Stimulated activated CD4-positive, alpha-beta T cell treated with anti-CD3 and anti-CD28 coated beads, TNF-alpha, amount 100 ng/mL, for 1 hour (primary cell): Measurements from ENCODE around the gene SIT1.

ENCODE experiments used
- DNase-seq, 3 donors: peaks; one replicate each; pipeline ENCODE4 v3.0.0-alpha.2; 2020; ENCODE audit warnings: low read depth in 3 of 3, low spot score in 1 of 3

The SIT1 gene

DNA sequence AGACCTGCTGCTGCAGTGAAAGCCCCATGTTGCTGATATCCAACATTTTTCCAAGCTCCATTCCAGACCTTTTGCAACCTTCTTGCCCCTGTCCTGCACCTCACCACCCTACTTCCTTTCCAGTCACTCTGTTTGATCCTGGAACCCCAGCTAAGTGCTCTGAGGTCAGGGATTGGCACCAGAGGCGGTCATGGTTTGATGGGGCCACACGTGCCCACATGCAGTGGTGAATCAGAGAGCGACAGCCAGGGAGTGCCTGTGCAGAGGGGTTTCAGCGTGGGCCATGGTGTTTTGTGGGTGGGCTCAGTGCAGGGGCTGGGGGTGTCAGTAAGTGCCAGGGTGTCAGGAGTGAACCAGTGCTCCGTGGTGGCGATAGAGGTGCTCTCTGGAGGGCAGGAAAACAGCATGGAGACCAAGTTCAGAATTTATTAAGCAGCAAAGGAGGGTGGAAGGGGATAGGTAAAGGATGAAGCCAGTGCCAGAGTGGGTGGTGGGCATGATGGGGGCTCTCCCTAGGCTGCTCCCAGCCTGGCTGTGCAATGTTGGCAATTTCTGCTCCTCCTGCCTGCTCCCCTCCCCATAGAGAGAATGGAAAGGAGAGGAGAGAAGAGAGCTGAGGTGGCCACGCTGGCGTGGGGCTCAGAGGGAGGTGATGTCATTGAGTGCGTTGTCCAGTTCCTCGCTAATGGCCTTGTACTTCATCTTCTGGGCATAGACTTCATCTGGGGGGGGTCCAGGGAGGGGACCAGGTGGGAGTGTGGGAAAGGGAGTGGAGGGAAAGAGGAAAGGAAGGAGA lies 32.0 kb upstream of the SIT1 start:
- DNase-seq = no peak

DNA sequence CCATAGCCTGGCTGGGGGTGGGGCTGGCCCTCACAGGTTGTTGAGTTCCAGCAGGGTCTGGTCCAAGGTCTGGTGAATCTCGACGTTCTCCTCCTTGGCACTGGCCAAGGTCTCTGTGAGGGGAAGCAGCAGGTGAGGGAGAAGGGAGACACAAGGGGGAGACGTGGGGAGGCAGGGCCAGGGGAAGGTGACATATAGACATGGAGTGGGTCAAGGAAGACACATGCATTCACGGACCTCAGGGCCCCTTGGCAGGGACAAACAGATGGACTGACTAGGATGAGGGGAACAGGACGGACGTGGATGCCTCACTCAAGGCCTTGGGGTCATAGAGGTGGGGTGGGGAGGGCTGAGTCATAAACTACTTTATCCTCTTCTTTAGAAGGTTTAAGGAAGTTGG lies 31.3 kb upstream of the SIT1 start:
- no peak for DNase-seq

DNA sequence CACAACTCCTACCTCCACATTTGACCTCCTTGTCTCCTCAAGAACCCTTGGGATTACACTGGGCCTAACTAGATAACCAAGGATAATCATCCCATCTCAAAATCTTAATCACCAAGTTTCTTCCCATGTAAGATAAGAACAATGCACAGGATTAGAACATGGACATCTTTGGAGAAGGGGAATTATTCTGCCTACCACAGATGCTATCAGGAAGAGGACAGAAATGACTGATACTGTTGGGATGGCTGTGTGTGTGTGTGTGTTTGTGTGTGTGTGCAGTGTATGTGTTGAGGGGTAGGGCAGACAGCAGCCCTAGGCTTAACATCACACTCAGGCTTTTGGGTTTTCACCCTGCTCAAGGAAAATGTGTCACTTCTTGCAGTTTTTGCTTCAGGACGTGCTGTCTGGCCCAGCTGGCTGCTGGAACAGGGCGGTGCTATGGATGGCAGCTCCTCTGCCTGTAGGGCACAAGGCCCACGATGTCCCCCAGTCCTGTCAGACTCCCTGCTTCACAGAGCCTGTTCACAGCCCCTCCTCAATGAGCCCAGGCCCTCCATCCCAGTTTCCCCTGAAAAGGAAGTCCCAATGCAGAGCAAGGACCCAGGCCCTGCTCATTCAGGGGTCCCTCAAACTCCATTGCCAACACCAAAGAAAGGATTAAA lies 30.7 kb upstream of the SIT1 start:
- DNase-seq = no peak

DNA sequence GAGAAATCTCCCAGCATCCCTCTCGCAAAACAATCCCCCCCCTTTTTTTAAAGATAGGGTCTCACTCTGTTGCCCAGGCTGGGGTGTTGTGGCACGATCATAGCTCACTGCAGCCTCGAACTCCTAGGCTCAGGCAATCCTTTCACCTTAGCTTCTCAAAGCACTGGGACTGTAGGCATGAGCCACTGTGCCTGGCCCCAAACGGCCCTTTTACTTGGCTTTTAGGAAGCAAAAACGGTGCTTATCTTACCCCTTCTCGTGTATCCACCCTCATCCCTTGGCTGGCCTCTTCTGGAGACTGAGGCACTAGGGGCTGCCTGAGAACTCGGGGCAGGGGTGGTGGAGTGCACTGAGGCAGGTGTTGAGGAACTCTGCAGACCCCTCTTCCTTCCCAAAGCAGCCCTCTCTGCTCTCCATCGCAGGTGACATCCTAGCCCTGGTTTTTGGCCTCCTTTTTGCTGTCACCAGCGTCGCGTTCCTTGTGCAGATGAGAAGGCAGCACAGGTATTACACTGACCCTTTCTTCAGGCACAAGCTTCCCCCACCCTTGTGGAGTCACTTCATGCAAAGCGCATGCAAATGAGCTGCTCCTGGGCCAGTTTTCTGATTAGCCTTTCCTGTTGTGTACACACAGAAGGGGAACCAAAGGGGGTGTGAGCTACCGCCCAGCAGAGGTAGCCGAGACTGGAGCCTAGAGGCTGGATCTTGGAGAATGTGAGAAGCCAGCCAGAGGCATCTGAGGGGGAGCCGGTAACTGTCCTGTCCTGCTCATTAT lies 29.8 kb upstream of the SIT1 start:
- no peak for DNase-seq

DNA sequence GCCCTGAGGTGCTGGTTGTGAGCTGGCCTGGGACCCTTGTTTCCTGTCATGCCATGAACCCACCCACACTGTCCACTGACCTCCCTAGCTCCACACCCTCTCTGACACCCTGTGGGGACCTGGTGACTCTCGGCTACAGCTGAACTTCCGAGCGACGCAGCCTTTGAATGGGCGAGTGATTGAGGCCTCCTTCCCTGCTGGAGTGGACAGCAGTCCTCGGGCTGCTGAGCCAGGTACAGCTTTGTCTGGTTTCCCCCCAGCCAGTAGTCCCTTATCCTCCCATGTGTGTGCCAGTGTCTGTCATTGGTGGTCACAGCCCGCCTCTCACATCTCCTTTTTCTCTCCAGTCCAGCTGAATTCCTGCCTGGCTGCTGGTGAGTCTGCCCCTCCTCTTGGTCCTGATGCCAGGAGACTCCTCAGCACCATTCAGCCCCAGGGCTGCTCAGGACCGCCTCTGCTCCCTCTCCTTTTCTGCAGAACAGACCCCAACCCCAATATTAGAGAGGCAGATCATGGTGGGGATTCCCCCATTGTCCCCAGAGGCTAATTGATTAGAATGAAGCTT lies 29.1 kb upstream of the SIT1 start:
- DNase-seq = no peak

DNA sequence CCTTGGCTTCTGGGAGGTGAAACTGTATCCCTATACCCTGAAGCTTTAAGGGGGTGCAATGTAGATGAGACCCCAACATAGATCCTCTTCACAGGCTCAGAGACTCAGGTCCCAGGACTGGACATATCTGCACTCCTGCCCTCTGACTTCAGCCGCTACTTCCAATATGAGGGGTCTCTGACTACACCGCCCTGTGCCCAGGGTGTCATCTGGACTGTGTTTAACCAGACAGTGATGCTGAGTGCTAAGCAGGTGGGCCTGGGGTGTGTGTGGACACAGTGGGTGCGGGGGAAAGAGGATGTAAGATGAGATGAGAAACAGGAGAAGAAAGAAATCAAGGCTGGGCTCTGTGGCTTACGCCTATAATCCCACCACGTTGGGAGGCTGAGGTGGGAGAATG lies 28.4 kb upstream of the SIT1 start:
- DNase-seq = no peak

DNA sequence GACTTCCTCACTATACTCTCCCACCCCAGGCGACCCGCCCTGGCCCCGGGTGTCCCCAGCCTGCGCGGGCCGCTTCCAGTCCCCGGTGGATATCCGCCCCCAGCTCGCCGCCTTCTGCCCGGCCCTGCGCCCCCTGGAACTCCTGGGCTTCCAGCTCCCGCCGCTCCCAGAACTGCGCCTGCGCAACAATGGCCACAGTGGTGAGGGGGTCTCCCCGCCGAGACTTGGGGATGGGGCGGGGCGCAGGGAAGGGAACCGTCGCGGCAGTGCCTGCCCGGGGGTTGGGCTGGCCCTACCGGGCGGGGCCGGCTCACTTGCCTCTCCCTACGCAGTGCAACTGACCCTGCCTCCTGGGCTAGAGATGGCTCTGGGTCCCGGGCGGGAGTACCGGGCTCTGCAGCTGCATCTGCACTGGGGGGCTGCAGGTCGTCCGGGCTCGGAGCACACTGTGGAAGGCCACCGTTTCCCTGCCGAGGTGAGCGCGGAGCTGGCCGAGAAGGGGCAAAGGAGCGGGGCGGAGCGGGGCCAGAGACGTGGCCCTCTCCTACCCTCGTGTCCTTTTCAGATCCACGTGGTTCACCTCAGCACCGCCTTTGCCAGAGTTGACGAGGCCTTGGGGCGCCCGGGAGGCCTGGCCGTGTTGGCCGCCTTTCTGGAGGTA lies 25.1 kb upstream of the SIT1 start:
- no peak for DNase-seq

DNA sequence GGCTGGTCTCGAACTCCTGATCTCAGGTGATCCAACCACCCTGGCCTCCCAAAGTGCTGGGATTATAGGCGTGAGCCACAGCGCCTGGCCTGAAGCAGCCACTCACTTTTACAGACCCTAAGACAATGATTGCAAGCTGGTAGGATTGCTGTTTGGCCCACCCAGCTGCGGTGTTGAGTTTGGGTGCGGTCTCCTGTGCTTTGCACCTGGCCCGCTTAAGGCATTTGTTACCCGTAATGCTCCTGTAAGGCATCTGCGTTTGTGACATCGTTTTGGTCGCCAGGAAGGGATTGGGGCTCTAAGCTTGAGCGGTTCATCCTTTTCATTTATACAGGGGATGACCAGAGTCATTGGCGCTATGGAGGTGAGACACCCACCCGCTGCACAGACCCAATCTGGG lies 24.5 kb upstream of the SIT1 start:
- DNase-seq = no peak

DNA sequence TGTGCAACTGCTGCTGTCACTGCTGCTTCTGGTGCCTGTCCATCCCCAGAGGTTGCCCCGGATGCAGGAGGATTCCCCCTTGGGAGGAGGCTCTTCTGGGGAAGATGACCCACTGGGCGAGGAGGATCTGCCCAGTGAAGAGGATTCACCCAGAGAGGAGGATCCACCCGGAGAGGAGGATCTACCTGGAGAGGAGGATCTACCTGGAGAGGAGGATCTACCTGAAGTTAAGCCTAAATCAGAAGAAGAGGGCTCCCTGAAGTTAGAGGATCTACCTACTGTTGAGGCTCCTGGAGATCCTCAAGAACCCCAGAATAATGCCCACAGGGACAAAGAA lies 23.3 kb upstream of the SIT1 start:
- DNase-seq = no peak

DNA sequence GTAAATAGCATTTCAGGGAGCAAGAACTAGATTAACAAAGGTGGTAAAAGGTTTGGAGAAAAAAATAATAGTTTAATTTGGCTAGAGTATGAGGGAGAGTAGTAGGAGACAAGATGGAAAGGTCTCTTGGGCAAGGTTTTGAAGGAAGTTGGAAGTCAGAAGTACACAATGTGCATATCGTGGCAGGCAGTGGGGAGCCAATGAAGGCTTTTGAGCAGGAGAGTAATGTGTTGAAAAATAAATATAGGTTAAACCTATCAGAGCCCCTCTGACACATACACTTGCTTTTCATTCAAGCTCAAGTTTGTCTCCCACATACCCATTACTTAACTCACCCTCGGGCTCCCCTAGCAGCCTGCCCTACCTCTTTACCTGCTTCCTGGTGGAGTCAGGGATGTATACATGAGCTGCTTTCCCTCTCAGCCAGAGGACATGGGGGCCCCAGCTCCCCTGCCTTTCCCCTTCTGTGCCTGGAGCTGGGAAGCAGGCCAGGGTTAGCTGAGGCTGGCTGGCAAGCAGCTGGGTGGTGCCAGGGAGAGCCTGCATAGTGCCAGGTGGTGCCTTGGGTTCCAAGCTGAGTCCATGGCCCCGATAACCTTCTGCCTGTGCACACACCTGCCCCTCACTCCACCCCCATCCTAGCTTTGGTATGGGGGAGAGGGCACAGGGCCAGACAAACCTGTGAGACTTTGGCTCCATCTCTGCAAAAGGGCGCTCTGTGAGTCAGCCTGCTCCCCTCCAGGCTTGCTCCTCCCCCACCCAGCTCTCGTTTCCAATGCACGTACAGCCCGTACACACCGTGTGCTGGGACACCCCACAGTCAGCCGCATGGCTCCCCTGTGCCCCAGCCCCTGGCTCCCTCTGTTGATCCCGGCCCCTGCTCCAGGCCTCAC lies 22.6 kb upstream of the SIT1 start, which contains the start of gene CA9:
Gene CA9, plus strand, starts transcription at position 797 of the 893 bp plus-strand sequence. Its CDS starts 32 bp downstream, at position 829.
- DNase-seq = no peak

DNA sequence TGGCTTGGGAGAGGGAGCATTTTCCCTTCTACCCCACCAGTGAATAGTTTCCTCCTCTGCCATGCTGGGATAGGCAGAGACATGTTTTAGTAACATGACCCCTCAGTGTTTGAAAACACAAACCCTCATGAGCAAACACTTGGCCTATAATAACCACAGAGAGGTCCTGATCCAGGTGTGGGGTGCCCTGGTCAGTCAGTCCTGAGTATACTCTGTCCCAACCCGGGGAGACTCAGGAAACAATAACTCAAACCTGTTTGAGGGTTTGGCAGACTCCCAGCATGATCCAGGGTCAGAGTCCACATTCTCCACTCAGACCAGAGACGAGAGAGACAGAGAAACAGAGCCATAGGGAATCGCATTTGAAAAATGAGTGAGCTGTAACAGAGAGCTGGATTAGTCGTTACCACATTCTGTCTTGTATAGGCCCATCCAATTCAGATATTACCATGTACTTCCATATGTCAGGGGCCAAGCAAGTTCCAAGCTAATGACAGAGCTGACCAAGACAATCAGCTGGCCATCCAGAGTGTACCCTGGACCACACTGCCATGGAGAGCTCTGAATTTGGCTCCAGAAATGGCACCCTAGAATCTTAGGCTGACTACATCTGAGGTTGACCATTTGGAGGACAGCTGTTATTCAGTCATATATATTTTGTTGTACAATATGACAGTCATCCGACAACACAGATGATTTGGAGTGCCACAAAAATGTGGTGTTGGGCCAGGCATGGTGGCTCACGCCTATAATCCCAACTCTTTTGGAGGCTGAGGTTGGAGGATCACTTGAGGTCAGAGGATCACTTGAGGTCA lies 18.8 kb upstream of the SIT1 start:
- no peak for DNase-seq

DNA sequence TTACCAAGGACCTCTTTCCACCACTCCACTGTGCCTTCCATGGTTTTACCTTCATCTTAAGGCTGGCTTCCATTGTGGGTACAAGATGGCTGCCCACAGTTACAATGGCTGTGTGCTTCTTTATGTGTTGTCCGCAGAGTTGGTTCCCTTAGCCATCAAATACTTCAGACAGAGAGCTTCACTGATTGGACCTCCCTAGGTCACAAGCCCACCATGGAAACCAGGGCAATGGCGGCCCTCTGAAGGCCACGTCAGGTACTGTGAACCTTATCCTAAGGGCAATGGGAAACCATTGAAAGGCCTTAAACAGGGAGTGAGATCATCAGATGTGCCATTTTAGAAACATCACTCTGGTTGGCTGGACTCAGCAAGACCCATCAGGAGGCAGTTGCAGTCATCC lies 17.2 kb upstream of the SIT1 start:
- DNase-seq = no peak

DNA sequence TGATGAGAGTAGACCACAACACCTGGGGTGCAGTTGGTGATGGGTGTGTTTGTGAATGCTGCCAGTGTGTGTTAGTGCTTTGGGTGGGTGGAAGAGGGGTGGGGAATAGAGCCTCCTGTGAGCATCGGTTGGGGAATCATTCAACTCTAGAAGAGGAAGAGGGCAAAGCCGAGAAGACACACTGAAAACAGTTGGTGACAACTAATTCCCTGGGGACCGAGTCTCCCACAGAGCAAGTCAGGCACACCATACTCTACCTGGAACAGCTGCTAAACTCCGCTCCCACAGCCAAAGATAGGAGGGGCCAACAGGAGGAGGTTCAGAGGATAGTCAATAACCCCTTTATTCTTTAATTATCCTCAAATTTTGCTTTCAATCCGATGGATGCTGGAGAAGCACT lies 15.8 kb upstream of the SIT1 start:
- DNase-seq = no peak

DNA sequence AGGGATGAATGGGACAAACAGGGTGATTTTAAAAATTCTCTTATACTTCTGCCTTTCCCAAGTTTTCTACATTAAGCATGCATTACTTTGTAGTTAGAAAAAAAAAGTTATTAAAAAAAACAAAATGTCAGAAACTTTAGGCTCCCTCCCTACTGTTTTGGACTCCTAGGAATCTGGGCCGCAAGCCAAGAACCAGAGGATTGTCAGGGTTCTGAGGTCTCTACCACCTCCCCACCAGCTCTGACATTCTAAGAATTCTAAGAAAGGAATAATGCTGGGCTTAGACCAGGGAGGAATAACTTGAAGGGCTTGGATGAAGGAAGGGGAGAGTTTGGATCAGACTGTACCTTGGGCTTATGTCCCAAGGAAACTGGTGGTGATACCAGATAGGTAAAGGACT lies 15.3 kb upstream of the SIT1 start:
- DNase-seq = no peak

DNA sequence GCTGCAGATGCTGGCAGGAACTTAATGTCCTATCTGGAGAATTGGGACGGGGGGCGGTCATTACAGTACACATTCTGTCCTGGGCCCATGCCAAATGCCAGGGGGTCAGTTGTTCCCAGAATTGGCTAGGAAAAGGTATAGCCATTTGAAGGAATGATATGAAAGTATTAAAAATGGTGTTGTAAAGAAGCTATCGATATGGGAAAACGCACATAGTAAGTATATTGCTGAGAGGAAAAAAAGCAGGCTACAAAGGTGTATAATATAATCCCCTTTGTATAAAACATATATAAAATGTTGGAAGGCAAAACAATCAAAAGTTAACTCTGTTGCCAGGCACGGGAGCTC lies 14.7 kb upstream of the SIT1 start:
- DNase-seq = no peak

DNA sequence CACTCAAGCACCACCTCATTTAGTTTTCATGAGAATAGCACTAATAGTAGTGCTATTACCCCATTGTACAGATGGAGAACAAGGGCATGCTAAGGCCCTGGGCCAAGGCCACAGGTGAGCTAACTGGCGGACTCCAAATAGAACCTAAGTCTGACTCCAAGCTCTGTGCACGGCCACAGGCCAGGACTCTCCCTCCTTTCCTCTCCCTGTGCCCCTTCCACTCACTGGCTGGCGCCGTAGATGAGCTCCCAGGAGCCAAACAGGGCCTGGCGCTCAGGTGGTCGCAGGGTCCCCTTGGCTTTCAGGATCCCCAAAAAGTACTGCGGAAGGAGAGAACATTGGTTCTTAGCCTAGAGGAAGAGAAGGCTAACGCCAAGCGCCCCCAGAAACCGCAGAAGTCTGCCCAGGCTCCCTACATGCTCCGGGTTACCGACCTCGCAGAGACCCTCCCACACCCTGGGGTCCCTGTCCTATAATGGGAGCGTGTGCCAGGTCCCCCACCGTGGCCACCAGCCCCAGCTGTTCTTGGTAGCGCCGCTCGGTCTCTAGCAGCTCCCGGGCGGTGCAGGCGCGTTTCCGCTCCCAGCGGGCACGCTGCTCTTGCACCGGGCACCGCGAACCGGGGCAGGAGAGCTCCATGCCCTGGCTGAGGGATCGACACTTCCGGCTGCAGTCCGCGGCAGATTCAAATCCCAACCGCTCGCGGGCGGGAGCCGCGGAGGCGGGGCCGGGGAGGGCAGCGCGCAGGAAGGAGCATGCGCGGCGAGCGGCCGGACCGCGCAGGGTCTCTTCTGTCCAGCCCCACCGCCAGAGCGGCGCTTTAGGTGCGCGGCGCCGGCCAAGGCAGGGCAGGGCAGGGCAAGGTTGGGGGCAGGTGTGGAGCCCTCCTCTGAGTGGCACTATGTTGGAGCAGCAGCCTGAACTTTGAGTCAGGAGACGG lies 14.1 kb upstream of the SIT1 start, which contains the start of gene ARHGEF39:
Gene ARHGEF39, minus strand, starts transcription at position 665 of the 940 bp plus-strand sequence. Its CDS starts 26 bp downstream, at position 639.
- peak in 1 of 3 donors; percentile 51 for DNase-seq

DNA sequence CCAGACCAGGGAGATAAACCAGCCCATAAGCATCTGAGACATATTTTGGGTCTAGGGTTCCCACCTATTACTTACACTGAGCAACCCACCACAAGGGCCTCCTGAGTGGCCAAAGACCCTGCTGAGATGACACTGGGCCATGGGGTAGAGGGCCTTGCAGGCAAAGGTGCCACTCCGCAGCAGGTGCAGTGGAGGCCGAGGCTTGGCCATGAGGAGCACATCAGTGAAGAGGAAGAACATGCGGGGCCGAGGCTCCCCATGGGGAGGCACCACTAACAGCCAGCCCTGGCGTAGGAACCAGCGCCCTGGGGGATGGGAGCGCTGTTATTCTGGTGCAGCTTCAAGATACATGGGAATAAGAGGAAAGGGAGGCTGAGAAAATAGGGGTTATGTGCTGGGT lies 11.7 kb upstream of the SIT1 start:
- no peak for DNase-seq

DNA sequence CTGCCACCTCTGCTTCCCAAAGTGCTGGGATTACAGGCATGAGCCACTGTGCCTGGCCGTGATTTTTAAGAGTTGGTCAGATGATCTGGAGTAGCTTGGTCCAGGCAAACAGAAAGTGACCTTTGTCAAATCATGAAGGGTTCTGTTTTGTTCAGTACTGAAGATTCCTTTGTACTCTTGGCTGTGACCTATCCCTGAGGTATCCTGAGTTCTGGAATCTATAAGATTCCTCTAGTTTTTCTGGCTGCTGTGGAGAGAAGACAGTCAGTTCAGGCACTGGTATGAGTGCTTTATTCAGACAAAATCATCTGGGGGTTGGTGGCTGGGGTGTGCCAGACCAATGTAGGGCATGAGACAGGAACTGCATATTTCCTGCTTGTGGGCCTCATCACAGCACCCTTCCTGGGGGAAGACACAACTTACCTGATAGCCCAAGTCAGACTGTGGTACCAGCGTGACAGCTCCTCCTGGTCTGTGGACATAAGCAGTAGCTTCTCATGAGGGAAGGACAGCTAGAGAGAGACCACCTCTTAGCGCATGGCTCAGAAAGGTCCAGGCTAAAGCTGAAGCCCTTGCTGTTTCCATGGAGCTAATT lies 11.1 kb upstream of the SIT1 start:
- DNase-seq = no peak
